Astrocyte of the cerebellum (primary cell): Measurements from ENCODE around the gene CCNJ.
"Not testable (repeated sequence)": the region's sequence is repeated elsewhere in the genome, so short reads cannot be mapped to it uniquely, and the experiment has no call there.

ENCODE experiments used
- DNase-seq: peaks from one replicate; pipeline ENCODE4 v3.0.0-alpha.2; 2011; ENCODE audit warnings: low read depth
- H3K4me3 ChIP-seq: 2 replicates; pipeline ENCODE4 v1.5.1; 2011; ENCODE audit warnings: mild to moderate bottlenecking, low read depth, low read length, moderate library complexity
- in situ Hi-C: cut with HindIII; loops from 2 replicates; pipeline ENCODE4 v1.10.0; 2017; ENCODE audit warnings: low sequenced_read_pairs
- TF ChIP-seq, protein P1 (sequence below): IDR thresholded peaks from 2 replicates; pipeline ENCODE4 v1.5.1; 2012; ENCODE audit warnings: low read length, low read depth, moderate library complexity, mild to moderate bottlenecking; ENCODE audit errors: missing control alignments

Gene CCNJ, protein sequence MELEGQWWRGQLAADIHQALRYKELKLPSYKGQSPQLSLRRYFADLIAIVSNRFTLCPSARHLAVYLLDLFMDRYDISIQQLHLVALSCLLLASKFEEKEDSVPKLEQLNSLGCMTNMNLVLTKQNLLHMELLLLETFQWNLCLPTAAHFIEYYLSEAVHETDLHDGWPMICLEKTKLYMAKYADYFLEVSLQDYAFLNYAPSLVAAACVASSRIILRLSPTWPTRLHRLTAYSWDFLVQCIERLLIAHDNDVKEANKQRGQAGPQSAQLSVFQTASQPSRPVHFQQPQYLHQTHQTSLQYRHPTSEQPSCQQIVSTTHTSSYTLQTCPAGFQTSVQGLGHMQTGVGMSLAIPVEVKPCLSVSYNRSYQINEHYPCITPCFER

DNA sequence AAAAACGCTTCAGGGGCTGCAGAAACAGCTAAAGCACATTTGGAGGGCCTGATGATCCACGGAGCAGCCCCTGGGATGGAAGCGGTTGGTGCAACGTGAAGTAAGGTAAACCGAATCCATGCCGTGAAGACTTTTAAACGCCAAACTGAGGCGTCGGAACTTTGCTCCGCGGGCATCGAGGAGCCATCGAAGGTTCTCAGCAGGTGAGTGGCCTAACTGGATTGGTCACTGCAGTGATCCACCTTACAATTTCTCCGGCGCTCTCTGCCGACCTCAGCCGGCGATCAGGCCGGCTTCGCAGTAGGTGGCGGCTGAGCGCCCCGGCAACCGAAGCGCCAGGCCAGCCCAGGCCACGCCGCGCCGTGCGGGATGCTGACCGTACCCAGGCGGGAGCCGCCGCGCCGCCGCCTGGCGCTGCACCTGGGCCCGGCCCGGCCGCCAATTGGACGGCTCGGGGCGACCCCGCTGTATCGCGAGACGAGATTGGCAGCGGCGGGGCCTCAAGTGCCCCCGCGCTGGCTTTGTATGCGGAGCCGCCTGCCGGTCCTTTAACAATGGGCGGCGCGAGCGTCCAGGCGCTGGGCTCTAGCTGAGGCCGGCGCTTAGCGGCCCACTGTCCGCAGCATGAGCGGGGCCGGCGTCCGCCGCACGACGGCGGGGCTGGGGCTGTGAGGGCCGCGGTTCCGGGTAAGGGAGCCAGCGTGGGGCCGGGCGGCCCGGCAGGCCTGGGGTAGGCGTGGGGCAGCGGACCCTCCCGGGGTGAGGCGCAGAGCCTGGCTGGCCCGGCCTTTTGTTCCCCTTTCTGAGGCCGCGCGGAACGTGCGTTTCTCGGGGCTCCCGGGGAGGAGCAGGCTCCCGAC lies at the start of gene CCNJ:
TSS of gene CCNJ (plus strand) at position 551 of the 860 bp plus-strand sequence. CDS start 811 bp downstream, outside the sequence.
- in situ Hi-C loops, result no loop called here
- TF ChIP-seq, protein P1, sequence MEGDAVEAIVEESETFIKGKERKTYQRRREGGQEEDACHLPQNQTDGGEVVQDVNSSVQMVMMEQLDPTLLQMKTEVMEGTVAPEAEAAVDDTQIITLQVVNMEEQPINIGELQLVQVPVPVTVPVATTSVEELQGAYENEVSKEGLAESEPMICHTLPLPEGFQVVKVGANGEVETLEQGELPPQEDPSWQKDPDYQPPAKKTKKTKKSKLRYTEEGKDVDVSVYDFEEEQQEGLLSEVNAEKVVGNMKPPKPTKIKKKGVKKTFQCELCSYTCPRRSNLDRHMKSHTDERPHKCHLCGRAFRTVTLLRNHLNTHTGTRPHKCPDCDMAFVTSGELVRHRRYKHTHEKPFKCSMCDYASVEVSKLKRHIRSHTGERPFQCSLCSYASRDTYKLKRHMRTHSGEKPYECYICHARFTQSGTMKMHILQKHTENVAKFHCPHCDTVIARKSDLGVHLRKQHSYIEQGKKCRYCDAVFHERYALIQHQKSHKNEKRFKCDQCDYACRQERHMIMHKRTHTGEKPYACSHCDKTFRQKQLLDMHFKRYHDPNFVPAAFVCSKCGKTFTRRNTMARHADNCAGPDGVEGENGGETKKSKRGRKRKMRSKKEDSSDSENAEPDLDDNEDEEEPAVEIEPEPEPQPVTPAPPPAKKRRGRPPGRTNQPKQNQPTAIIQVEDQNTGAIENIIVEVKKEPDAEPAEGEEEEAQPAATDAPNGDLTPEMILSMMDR, result no peak
- peak within 1 kb of the TSS; percentile 93 for H3K4me3 ChIP-seq
- peak; percentile 73 for DNase-seq

DNA sequence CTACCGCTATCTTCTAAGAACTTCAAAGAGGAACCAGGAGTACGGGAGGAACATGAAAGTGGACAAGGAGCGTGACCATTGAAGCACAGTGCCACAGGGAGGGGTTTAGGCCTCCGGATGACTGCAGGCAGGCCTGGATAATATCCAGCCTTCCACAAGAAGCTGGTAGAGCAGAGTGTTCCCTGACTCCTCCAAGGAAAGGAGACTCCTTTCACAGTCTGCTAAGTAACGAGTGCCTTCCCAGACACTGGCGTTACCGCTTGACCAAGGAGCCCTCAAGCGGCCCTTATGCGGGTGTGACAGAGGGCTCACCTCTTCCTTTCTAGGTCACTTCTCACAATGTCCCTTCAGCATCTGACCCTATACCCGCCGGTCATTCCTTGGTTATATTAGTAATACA lies 49.0 kb upstream of the CCNJ start:
- H3K4me3 ChIP-seq, in situ Hi-C loops, DNase-seq: not testable (repeated sequence)

DNA sequence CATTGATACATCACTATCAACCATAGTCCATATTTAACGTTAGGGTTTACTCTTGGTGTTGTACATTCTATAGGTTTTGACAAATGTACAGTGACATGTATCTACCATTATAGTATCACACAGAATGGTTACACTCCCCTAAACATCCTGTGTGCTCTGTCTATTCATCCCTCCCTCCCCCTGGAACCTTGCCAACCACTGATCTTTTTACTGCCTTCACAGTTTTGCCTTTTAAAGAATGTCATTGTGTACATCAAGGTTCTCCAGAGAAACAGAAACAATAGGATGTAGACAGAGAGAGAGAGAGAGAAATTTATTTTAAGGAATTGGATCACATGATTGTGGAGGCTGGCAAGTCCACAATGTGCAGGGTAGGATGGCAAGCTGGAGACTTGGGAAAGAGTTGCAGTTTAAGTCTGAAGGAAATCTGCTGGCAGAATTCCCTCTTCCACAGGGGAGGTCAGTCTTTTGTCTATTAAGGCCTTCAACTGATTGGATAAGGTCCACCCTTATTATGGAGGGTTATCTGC lies 45.1 kb upstream of the CCNJ start:
- DNase-seq, result no peak
- no peak overlapping the region for H3K4me3 ChIP-seq
- TF ChIP-seq, protein P1, result no peak
- in situ Hi-C loops, result no loop called here

DNA sequence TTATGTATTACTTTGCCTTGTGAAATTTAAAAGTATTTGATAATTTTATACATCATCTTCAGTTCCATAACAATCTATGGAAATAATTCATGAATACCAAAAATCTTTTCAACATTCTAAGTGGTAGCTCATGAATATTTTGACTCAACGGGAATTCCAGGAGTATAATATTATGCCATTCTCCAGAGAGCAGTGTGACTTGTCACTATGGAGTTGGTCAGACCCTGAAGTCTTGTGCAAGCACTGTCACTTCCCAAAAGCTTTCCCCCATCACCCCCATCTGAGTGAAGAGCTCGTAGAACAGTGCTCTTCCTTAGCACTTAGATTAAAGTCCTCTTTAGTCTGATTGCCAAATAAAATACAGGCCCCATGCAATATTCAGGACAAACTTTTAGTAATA lies 29.4 kb upstream of the CCNJ start:
- in situ Hi-C loops, result no loop called here
- TF ChIP-seq, protein P1, result no peak
- H3K4me3 ChIP-seq, result no peak overlapping the region
- no peak for DNase-seq

DNA sequence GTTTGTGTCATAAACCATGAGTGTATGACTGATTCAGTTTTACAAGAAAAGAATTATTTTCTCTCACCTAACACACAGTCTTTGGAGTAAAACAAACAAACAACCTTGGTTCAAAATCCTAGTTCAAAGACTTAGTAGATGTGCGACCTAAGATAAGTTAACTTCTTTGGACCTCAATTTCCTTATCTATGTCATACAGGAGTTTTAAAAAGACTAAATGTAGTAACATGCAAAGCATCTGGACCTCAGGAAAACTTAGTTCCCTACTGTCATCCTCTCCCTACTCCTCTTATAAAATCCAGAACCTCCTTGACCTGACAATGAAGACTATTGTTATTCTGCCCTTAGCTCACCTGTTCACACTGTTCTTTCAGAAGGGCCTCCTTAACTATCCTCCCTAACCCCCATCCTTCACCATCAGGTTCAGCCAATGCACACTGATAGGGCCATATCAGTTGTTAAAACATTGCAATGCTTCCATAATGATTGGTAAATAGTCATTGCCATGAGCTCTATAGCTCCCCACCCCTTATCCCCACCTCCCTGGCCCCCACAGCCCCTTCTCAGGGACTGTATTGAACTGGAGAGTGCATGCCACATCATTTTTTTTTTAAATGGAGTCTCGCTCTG lies 28.8 kb upstream of the CCNJ start:
- in situ Hi-C loops, result no loop called here
- no peak for DNase-seq
- TF ChIP-seq, protein P1, result no peak
- H3K4me3 ChIP-seq, result no peak overlapping the region

DNA sequence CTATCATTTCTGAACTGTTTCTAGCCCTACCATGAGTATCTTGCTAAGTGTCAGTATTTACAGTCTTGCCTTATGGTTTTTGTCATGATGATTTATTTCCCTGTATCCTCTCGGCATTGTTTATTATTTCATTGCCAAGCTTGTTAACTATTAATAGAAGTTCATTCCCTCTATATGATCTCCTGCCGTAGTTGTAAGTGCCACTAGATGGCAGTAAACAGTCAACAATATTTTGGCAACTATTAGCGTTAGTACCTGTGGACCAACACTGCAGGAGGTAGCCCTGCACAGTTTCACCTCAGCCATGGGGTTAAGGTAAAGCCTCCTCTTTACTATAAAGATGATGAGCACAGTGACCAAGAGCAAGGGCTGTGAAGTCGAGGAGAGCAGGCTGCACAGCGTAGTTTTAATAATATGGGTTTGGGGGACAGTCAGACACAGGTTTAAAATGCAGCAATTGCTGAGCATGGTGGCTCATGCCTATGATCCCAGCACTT lies 26.1 kb upstream of the CCNJ start:
- no peak overlapping the region for H3K4me3 ChIP-seq
- TF ChIP-seq, protein P1, result peak; percentile 71
- peak; percentile 28 for DNase-seq
- in situ Hi-C loops, result no loop called here
